HG03159 (cell line): ENCODE data around the gene ATP5ME.
A peak's percentile ranks its signal among the peaks of the same experiment; 100 is the strongest.
"Not testable (repeated sequence)": the region's sequence is repeated elsewhere in the genome, so short reads cannot be mapped to it uniquely, and the experiment has no call there.

Experiments
- ATAC-seq: cut with Tn5 transposase; IDR thresholded peaks from one replicate; pipeline ENCODE4 v1.9.1; 2021; ENCODE audit warnings: mild to moderate bottlenecking, moderate library complexity; ENCODE audit not compliant: unreplicated experiment

ATP5ME gene

GRCh38 chr4:705278-706082 is 31.4 kb upstream of the ATP5ME start, which contains the start of gene PCGF3:
Gene PCGF3, plus strand, starts transcription at chr4:705832. Its CDS starts 27,849 bp downstream, at chr4:733681.
- ATAC-seq = peak; percentile 94

- ATAC-seq = no peak
These were observed 30.8 kb upstream of the ATP5ME start for GRCh38 chr4:704971-705277.

GRCh38 chr4:704198-704891 is 30.3 kb upstream of the ATP5ME start:
- no peak for ATAC-seq

DNA sequence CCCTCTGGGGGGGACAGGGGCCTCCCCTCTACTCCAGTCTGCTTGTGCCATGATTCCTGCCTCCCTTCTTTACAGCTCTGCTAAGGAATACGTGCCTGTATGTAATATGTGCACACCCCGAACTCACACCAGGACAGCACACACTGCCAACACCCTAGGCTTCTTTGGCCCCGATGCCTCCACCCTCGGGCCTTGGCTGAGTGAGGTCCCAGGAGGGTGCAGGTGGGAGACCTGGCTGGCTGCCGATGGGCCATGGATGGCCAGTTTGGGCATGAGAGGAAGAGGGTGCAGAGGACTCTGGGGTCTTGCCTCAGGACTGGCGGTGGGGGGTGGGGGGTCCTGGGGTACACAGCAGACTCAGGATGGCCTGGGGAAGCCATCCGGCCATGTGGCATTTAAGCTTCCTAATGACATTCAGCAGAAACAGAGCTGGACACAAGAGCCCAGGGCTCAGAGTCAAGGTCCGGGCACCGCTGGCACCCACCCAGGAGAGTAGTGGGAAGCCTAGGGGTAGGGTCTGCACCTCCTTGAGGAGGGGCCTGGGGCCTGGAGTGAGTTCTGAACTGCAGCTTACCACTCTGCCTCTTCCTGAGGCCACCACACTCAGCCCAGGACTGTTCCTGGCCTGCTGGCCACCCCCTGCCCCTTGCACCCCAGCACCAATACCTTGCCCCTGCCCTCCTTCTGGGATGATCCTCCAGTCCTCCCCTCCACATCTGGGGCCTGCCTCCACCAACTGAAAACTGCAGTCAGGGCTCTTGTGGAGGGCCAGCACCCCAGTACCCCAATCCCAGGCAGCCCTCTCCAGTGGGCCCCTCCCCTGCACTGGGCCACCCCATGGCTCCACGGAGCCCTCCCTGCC is 29.5 kb upstream of the ATP5ME start:
- no peak for ATAC-seq

DNA sequence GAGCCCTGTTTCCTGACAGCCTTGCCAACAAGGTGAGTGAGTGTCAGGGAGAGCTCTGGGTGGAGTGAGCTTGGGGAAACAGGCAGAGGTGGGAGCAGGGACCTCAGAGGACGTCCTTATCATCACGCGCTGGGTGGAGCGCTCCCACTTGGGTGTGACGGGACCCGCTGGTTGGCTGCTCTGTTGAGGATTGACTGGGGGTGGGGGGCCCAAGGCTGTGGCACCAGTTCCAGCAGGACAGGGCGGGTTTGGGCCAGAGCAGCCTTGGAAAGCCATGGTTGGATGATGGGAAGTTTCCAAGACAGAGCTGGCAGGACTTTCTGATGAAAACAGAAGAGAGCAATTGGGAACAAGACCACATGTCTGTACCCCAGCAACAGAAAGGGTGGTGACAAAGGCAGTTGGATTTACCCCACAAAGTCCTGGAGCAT is 28.6 kb upstream of the ATP5ME start:
- no peak for ATAC-seq

GRCh38 chr4:700587-701264 is 26.6 kb upstream of the ATP5ME start:
- no peak for ATAC-seq

DNA sequence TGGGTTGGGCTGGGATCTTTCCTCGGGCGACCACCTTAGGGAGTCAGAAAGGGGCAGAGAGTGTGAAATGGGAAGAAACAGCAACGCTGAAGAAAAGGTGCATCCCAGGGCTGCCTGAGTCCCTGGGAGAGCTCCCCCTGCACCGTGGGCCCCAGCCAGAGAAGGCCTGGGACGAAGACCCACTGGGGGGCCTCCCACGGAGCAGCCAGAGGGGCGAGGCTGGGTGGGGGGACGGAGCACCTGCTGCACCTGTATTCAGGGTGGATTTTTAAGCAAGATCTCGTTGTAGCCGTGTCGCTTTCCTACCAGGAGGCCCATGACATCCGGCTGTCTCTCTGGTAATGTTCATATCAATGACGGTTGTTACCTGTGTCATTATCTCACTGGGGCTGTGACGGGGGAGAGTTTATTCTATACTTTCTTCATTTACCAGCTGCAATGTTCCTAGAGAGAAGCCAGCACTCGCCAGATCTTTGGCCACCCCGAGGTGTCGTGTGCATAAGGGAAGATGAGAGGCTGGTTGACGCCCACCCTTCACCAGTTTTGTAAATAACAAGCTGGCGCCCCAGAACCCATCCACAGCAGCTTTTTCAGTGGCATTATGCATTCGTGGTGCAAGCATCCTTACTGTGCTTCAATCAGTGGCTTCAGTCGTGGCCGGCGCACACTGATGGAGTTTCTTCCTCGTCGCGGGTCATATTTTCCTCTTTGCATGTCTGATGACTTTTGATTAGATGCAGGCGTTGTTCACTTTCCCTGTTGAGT is 25.9 kb upstream of the ATP5ME start:
- ATAC-seq = no peak

GRCh38 chr4:694341-694940 is 20.4 kb upstream of the ATP5ME start:
- ATAC-seq = not testable (repeated sequence)

- no peak for ATAC-seq
These were observed 18.9 kb upstream of the ATP5ME start for GRCh38 chr4:692771-693554.

DNA sequence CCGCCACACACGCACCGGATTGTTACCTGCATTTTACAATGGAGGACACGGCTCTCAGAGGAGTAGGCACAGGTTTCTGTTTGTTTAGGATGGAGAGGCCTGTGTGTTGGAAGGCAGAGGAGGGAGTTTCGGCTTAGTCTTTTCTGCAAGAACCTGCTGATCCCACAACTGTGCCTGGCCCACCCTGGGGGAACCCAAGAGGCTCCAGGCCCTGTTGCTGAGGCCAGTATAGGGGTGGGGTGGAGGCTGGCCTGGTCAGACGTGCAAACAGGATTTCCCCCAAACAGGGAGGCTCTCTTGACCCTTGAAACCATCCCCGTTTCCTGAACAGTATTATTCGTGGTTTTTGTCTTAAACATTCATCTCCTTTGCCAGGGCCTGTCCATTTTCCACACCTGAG is 15.6 kb upstream of the ATP5ME start:
- no peak for ATAC-seq

- ATAC-seq = peak; percentile 44
These were observed 15.0 kb upstream of the ATP5ME start, which contains the start of gene SLC49A3 for GRCh38 chr4:688854-689681. Gene SLC49A3, minus strand, starts transcription at chr4:689151. Its CDS starts 24 bp downstream, at chr4:689127.

DNA sequence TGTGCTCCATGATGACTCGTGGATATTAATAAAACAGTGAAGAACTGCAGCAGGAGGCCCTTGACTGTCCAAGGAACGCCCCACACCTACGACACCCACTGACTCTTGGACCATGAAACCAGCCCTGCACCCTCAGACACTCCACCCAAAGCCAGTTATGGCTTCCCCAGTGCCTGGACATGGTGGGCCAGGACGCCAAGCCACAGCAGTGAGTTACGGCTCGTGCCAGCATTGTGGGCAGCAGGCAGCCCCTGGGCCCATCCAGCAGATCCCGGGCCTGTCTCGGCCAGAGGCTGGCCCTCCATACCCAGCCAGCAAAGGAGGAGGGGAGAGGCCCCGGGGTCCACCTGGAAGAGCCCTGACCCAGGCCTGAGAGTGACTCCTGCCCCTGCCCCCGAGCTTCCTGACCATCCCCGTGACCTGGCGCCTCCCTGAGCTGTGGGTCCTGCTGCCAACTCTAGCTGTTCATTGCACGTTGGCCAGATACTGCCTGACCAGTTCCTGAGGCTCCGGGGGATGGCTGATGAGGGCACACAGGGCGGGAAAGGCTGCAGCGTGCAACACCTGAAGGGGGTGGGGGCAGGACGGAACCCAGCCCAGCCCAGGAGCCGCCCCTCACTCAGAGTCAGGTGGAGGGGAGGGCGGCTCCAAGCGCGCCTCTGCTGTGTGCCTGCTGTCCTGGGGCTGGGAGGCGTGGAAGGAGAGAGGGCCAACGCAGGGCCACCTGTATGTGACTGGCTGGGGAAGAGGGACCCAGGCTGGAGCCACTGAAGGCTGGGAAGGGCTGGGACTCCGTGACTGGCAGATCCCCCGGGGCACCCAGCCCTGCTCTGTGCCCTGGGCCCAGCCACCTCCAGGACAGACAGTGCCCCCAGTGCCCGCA is 14.1 kb upstream of the ATP5ME start:
- no peak for ATAC-seq

DNA sequence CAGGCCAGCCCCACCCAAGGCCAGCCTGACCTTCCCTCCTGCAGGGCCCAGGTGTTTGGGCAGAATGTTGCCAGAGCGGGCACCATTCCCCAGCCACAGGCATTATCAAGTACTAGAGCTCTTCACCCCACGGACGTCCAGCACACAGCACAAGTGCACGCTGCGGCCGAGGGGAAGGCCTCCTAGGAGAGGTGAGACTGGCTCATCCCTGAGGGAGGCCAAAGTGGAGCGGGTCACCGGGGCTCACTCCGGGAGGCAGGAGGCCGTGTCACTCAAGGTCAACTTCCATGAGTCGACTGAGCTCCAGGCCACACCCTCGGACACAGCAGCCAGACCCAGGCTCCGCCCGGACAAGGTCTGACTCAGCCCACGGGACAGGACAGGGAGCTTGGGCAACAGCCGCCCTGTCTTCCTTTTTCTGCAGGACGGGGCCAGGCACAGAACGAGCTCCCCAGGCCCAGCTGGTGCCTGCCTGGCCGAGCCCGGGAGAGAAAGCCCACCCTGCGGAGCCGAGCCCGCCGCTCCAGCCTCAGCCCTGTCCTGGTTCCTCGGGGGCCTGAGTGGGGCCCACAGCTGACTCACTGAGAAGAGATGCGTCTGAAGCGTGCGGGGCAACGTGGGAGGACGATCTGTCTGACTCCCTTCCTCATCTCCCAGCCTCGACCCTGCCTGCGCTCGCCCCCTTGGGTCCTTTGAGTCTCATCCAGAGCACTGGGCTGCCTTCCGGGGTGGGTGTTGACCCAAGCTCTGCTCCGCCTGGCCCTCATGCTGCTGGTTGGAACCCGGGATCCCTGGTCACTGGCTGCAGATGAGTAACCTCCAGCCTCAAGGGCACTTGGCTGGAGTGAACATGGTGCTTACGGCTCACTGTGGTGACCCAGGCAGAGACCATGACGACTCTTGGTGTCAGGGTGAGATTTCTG is 13.2 kb upstream of the ATP5ME start:
- ATAC-seq = no peak

DNA sequence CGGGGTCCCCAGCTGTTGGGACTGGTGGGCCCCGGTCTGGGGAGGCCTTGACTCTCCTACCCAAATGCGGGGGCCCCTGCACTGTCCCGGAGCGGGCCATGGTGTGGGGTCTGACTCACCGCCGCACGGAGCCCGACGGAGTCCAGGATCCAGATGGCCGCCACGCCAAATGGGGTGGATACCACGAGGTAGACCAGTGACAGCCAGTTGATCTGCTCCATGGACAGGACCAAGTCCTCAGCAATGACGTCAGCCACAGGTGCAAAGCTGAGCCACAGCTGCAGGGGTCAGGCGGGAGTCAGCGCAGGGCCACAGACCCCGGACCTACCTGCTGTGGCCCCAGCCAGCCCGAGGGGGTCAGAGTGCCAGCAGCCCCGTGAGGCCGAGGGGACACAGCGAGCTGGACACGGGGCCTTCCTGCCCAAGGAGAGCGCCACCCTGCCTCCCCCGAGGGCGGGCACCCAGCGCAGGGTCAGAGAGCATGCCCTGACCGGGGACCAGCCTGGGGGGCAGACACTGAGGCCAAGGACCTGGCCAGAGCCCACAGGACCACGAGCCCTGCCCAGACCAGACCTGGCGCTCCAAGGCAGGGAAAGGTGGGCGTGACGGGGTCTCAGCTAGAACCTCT is 12.5 kb upstream of the ATP5ME start:
- ATAC-seq = no peak

GRCh38 chr4:685679-686412 is 11.8 kb upstream of the ATP5ME start:
- no peak for ATAC-seq
